ENCODE data around the gene MRM3.
"Not testable (repeated sequence)": the region's sequence is repeated elsewhere in the genome, so short reads cannot be mapped to it uniquely, and the experiment has no call there.

MRM3 gene

DNA sequence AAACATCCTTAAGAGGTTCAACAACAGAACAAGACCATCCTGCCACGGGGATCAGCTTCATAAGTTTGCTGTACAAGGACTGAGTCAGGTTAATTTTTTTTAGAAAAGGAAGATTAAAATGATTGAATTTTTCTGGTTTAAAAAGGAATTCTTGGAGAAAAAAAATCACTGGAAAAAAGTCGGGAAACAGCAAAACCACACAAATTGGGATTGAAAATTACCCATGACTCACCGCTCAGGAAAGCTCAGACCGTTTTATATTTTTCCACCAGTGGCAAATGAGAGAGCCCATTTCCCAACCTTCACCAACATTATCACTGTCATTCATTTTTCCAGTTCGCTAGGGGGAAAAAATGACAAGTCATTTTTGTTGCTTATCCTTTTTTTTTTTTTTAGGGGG lies 46.6 kb downstream of the MRM3 start:
- no peak for DNase-seq

DNA sequence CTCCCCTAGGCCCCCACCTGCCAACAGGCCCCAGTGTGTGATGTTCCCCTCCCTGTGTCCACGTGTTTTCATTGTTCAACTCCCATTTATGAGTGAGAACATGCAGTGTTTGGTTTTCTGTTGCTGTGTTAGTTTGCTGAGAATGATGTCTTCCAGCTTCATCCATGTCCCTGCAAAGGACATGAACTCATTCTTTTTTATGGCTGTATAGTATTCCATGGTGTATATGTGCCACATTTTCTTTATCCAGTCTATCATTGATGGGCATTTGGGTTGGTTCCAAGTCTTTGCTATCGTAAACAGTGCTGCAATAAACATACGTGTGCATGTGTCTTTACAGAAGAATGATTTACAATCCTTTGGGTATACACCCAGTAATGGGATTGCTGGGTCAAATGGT lies 47.5 kb downstream of the MRM3 start:
- not testable (repeated sequence) for DNase-seq

DNA sequence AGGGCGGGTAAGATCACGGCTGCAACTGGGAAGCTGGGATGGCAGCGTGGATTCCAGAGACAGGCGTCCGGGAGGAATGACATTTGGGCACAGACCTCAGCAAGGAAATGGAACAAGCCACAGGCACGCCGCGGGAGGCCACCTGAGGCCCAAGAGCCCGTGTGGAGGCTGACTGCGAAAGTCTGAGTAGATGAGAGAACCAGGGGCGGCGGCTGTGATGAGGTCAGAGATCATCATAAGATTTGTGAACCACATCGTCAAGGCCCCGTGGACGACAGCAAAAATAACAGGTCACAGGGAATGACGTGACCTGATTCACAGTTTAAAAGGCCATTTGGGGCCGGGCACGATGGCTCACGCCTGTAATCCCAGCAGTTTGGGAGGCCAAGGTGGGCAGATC lies 48.2 kb downstream of the MRM3 start:
- no peak for DNase-seq

DNA sequence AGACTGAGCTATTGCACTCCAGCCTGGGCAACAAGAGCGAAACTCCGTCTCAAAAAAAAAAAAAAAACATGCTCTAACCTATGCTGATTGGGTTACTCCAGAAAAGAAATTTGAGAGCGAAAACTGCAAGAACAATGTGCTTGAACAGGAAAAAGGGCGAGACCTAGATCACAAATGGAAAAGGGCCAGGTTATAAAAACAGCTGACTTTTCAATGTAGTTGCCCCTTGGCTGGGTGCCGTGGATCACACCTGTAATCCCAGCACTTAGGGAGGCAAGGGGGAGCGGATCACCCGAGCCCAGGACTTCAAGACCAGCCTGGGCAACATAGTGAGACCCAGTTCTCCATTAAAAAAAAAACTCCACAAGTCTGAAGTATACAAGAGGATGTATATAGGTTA lies 48.8 kb downstream of the MRM3 start:
- DNase-seq = no peak

DNA sequence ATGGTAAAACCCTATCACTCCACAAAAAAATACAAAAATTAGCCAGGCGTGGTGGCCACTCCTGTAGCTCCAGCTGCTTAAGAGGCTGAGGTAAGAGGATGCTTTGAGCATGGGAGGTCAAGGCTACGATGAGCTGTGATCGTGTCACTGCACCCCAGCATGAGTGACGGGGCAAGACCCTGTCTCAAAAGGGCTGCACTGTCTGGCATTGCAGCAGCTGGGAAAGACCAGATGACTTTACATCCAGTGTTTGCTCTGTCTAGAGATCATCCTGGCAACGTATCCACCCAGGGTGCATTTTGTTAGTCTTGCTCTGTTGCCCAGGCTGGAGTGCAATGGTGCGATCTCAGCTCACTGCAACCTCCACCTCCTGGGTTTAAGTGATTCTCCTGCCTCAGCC lies 52.0 kb downstream of the MRM3 start:
- DNase-seq = no peak

DNA sequence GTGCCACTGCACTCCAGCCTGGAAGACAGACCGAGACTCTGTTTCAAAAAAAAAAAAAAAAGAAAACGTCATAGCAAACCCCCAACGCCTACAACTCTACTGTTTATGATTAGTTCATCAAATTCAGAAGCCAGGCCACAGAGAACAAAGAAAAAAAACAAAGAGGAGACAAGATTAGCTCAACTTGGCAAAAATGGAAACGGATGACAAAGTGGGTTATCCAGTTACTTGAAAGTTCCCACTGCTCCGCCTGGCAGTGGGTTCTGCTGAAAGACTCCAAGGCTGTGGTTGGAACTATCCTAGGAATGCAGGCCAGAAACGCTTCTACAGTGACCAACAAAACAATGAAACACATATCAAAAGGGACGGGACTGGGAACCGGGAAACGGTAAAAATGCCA lies 53.1 kb downstream of the MRM3 start:
- no peak for DNase-seq

DNA sequence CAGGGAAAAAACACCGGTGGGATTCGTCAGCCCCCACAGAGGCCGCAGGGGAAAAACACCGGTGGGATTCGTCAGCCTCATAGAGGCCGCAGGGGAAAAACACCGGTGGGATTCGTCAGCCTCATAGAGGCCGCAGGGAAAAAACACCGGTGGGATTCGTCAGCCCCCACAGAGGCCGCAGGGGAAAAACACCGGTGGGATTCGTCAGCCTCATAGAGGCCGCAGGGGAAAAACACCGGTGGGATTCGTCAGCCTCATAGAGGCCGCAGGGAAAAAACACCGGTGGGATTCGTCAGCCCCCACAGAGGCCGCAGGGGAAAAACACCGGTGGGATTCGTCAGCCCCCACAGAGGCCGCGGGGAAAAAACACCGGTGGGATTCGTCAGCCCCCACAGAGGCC lies 53.6 kb downstream of the MRM3 start:
- DNase-seq = not testable (repeated sequence)

DNA sequence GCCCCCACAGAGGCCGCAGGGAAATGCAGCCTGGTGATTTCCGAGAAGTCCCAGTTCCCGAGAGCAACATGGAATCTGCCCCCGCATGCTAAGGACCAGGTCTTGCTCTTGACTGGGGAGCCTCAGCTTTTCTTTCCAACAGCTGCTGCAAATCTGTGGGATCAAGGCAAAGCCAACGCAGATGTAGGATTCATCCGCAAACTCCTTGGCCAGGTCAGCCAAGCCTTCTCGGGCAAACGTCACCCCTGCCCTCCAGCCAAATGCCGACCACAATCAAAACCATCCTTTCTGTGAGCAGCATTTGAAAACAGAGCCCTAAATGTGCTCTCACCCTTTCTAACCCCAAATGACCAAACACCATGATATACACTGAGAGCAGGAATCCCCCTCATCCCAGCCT lies 54.0 kb downstream of the MRM3 start:
- no peak for DNase-seq

DNA sequence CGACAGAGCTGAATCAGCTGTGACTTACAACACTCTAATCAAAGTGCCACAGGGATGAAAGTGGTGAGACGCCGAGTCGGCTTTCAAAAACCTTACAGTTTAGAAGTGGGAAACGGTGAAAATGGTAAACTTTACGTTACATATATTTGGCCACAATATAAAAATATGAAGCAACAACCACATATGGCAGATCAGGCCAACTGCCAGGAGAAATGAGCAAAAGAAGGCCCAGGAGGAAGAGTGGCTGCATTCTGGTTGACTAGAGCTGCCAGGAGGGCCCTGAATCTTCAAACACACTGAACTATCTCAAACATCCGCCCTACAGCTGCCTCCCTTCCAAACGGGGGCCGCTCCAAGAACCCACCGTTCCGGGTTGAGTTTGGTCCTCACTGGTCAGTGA lies 56.3 kb downstream of the MRM3 start:
- DNase-seq = no peak

DNA sequence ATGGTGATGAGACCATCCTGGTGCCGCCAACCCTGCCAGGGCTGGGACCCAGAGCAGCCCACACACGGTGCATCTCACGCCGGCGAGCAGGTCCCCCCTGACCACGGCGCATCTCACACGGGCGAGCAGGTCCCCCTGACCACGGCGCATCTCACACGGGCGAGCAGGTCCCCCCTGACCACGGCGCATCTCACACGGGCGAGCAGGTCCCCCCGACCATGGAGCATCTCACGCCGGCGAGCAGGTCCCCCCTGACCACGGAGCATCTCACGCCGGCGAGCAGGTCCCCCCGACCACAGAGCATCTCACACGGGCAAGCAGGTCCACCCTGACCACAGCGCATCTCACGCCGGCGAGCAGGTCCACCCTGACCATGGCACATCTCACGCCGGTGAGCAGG lies 59.2 kb downstream of the MRM3 start:
- no peak for DNase-seq
